GM12878 (cell line): Measurements from ENCODE around the gene VAT1. TPM values are rescaled to one million over a fixed set of nuclear protein-coding genes. Genes with fewer than 3 reads are reported as not detected.

Experiments used
- ATAC-seq: fragments of 200-7000 bp; cut with Tn5 transposase; 3 replicates; pipeline ENCODE4 v1.9.1; 2020; ENCODE audit warnings: mild to moderate bottlenecking, moderate library complexity
- BruUV-seq: library from RNA; stranded (reverse); fragments of 400-500 nt; replicated peaks from 2 replicates; lab custom pipeline; 2021; lab: Mats Ljungman, UMichigan
- CTCF ChIA-PET: fragments of 300-600 bp; sonication (Branson Sonifier 250); formaldehyde crosslinking; extraction: SDS; loops from one replicate; lab custom pipeline; 2021; ENCODE audit warnings: inconsistent platforms; lab: Yijun Ruan, JAX
- POLR2A ChIA-PET: fragments of 350-600 bp; formaldehyde crosslinking; extraction: SDS; loops from one replicate; lab custom pipeline; 2021; ENCODE audit warnings: inconsistent platforms; lab: Charles Lee
- RAD21 ChIA-PET: fragments of 300-600 bp; sonication (Branson Sonifier 250); formaldehyde crosslinking; loops from one replicate; lab custom pipeline; 2023; ENCODE audit warnings: antibody characterized with exemption; ENCODE audit not compliant: unreplicated experiment; lab: Charles Lee
- SMC1A ChIA-PET: fragments of 300-600 bp; sonication (Branson Sonifier 250); formaldehyde crosslinking; loops from one replicate; lab custom pipeline; 2023; ENCODE audit not compliant: unreplicated experiment, uncharacterized antibody; lab: Charles Lee
- DNase-seq: peaks from one replicate; pipeline ENCODE4 v3.0.0-alpha.2; 2011; ENCODE audit warnings: low read depth, low spot score
- FAIRE-seq: peaks from 3 replicates; lab custom pipeline; 2011; peaks lifted over from hg19 to GRCh38; lab: Jason Lieb, UNC
- H2AFZ ChIP-seq: 2 replicates; pipeline ENCODE4 v1.6.0; 2011; ENCODE audit warnings: low read depth, low read length, control low read depth; ENCODE audit not compliant: control insufficient read depth
- H3K27ac ChIP-seq: 2 replicates; pipeline ENCODE4 v1.5.1; 2011; ENCODE audit warnings: control low read depth; ENCODE audit not compliant: control insufficient read depth, insufficient read depth
- H3K27me3 ChIP-seq, 2 experiments: replicated peaks in 1 of 2; 2 replicates each; pipeline versions ENCODE4 v1.6.0 to v1.6.1; 2011; ENCODE audit warnings: low read length in 1 of 2; ENCODE audit not compliant: control insufficient read depth in 2 of 2, insufficient read depth in 2 of 2
- H3K36me3 ChIP-seq, 2 experiments: 2 replicates each; pipeline ENCODE4 v1.5.1; 2011; ENCODE audit warnings: low read length in 1 of 2; ENCODE audit not compliant: control insufficient read depth in 2 of 2, insufficient read depth in 2 of 2
- H3K4me1 ChIP-seq: 2 replicates; pipeline ENCODE4 v1.6.1; 2011; ENCODE audit warnings: mild to moderate bottlenecking, low read length, moderate library complexity, mixed read lengths; ENCODE audit not compliant: control insufficient read depth, insufficient read depth
- H3K4me2 ChIP-seq: 2 replicates; pipeline ENCODE4 v1.6.0; 2011; ENCODE audit warnings: control low read depth; ENCODE audit not compliant: control insufficient read depth, insufficient read depth
- H3K4me3 ChIP-seq: fragments of 200-600 bp; sonication (generic); 2 replicates; pipeline ENCODE4 v1.5.1; 2016
- H3K79me2 ChIP-seq: 2 replicates; pipeline ENCODE4 v1.6.0; 2011; ENCODE audit warnings: low read length; ENCODE audit not compliant: control insufficient read depth, insufficient read depth
- H3K9ac ChIP-seq: 2 replicates; pipeline ENCODE4 v1.8.0; 2011; ENCODE audit warnings: low read length, control low read depth, mixed read lengths; ENCODE audit not compliant: control insufficient read depth, insufficient read depth
- H3K9me3 ChIP-seq: replicated peaks from 3 replicates; pipeline ENCODE4 v1.5.1; 2011; ENCODE audit warnings: mild to moderate bottlenecking, low read length; ENCODE audit not compliant: control insufficient read depth, insufficient read depth
- H4K20me1 ChIP-seq: 2 replicates; pipeline ENCODE4 v1.6.0; 2011; ENCODE audit not compliant: control insufficient read depth, insufficient read depth
- ATF2 ChIP-seq: IDR thresholded peaks from 2 replicates; pipeline ENCODE4 v1.6.1; 2012; ENCODE audit warnings: low read length, inconsistent platforms
- CHD2 ChIP-seq: IDR thresholded peaks from 2 replicates; pipeline ENCODE4 v1.6.1; 2011; ENCODE audit warnings: low read depth, low read length, improper control_type of control experiment, borderline replicate concordance
- CHD4 ChIP-seq: fragments of 200-600 bp; sonication (generic); IDR thresholded peaks from 2 replicates; pipeline ENCODE4 v1.6.1; 2016; ENCODE audit warnings: mild to moderate bottlenecking
- EP300 ChIP-seq, 2 experiments: fragments of 150-350 bp in 1 of 2; IDR thresholded peaks; 2 replicates each; pipeline ENCODE4 v1.6.1; 2011 to 2012; ENCODE audit warnings: low read depth in 2 of 2, low read length in 2 of 2, borderline replicate concordance in 1 of 2, improper control_type of control experiment in 1 of 2, inconsistent platforms in 1 of 2; ENCODE audit not compliant: control insufficient read depth in 1 of 2
- HDAC6 ChIP-seq: fragments of 200-600 bp; sonication (generic); IDR thresholded peaks from one replicate; pipeline ENCODE4 v1.8.0; 2017; ENCODE audit warnings: antibody characterized with exemption; ENCODE audit not compliant: unreplicated experiment
- SPI1 ChIP-seq: IDR thresholded peaks from 2 replicates; pipeline ENCODE4 v1.6.1; 2011; ENCODE audit warnings: low read depth, mild to moderate bottlenecking, low read length, moderate library complexity, borderline replicate concordance; ENCODE audit not compliant: insufficient read depth
- TARDBP ChIP-seq: IDR thresholded peaks from 2 replicates; pipeline ENCODE4 v1.6.1; 2016; ENCODE audit warnings: borderline replicate concordance
- ZBTB40 ChIP-seq: fragments of 450-650 bp; IDR thresholded peaks from 2 replicates; pipeline ENCODE4 v1.6.1; 2016; ENCODE audit warnings: mild to moderate bottlenecking, moderate library complexity, borderline replicate concordance
- ZZZ3 ChIP-seq: IDR thresholded peaks from 2 replicates; pipeline ENCODE4 v1.6.1; 2011; ENCODE audit warnings: low read depth; ENCODE audit not compliant: control insufficient read depth, insufficient read length
- in situ Hi-C: fragments of 300-500 bp; cut with MboI; formaldehyde crosslinking; loops from 9 replicates; pipeline ENCODE4 v1.14.3; 2018; ENCODE audit warnings: mixed read lengths
- intact Hi-C: fragments of 100-400 bp; cut with micrococcal nuclease; formaldehyde crosslinking; loops from one replicate; pipeline ENCODE4 v1.14.2; 2022; ENCODE audit not compliant: unreplicated experiment
- polyA plus RNA-seq, 11 experiments: library from polyadenylated mRNA; depleted of rRNA in 4 of 11; unstranded in 6 of 11; stranded (reverse) in 5 of 11; fragments of >200 nt; fragmentation: Nextera tagmentation in 4 of 11; fragmentation: Illumina TruSeq in 1 of 11; extraction: Ambion mirVana in 4 of 11; extraction: Trizol in 1 of 11; gene quantifications; 1 replicate in 1 of 11; 2 replicates in 10 of 11; pipeline versions ENCODE4 v1.2.1 to v1.2.3, GENCODE V29; 2011 to 2016; ENCODE audit warnings: inconsistent platforms in 2 of 11, missing spikeins in 2 of 11, low read depth in 1 of 11
- total RNA-seq, 4 experiments: library from RNA; depleted of rRNA in 3 of 4; stranded (reverse); fragments of >200 nt in 3 of 4; fragmentation: Illumina TruSeq in 1 of 4; extraction: Trizol in 1 of 4; gene quantifications; 2 replicates each; pipeline versions ENCODE4 v1.2.1 to v1.2.3, GENCODE V29; 2013 to 2021
- TF ChIP-seq, protein P1 (sequence below): IDR thresholded peaks from 2 replicates; pipeline ENCODE4 v1.6.1; 2011; ENCODE audit warnings: mild to moderate bottlenecking, low read depth, low read length, moderate library complexity; ENCODE audit not compliant: insufficient replicate concordance
- TF ChIP-seq, protein P2 (sequence below): fragments of 450-650 bp; IDR thresholded peaks from 2 replicates; pipeline ENCODE4 v1.6.1; 2017; ENCODE audit warnings: borderline replicate concordance
- TF ChIP-seq, protein P3 (sequence below): fragments of 450-650 bp; formaldehyde crosslinking; IDR thresholded peaks from 2 replicates; pipeline ENCODE4 v1.4.0; 2022; ENCODE audit warnings: mild to moderate bottlenecking, moderate library complexity

Gene VAT1
- total and polyA plus RNA-seq, 10 of the 15 experiments (the other 5 are each of a cell fraction or from before 2014, with no cell fraction given) = 5.0 to 19.8 (median 8.2) TPM

DNA sequence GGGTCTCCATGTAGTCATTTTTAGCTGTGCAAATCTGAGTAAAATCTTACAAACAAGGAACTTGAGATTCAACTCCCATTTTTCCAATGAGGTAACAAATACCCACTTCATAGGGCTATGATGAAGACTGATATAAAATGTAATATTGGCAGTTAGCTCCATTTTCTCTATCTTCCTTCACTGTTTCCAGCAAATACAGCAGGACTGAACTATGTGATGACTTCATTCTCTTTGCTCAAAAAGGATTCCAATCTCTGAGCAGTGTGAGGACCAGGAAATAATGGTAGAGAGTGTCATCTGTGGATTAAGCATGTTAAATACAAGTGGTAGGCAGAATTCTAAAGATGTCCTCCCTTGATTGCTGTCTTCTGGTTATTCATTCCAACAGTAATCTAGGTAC, 21.1 kb upstream of the VAT1 start:
- BruUV-seq = no TSS peak
- POLR2A ChIA-PET = no interaction called here
- H3K4me3 ChIP-seq = no peak overlapping the region
- FAIRE-seq (no peak), ATAC-seq (no peak), DNase-seq (no peak)
- H3K79me2 ChIP-seq = no peaks in the 10 kb centered on the region
- H3K27me3 ChIP-seq = no peaks in the 10 kb centered on the region
- no peak overlapping the region for H3K27ac ChIP-seq
- no peaks in the 10 kb centered on the region for H3K4me1 ChIP-seq
- 0 out of 4 replicates have a peak, but pooled peaks cover 0 to 7% of the 10 kb centered on the region in 2 experiments for H3K36me3 ChIP-seq
- SMC1A ChIA-PET = interaction anchor here (0.9 kb wide), 1 partner anchor 17 kb away, joined by 3 read pairs; no protein-coding TSS in a partner anchor
- no peak overlapping the region for H2AFZ ChIP-seq
- no peak overlapping the region for H3K9ac ChIP-seq
- intact Hi-C loops (no loop called here), in situ Hi-C loops (no loop called here)
- no peak overlapping the region for H3K4me2 ChIP-seq
- no peaks in the 10 kb centered on the region for H4K20me1 ChIP-seq
- RAD21 ChIA-PET = no interaction called here
- CTCF ChIA-PET = interaction anchor here (0.6 to 1.2 kb wide), 2 partner anchors 14 to 169 kb away, joined by 3 read pairs; no protein-coding TSS in a partner anchor
- no peaks in the 10 kb centered on the region for H3K9me3 ChIP-seq
- TF ChIP-seq, protein P1, sequence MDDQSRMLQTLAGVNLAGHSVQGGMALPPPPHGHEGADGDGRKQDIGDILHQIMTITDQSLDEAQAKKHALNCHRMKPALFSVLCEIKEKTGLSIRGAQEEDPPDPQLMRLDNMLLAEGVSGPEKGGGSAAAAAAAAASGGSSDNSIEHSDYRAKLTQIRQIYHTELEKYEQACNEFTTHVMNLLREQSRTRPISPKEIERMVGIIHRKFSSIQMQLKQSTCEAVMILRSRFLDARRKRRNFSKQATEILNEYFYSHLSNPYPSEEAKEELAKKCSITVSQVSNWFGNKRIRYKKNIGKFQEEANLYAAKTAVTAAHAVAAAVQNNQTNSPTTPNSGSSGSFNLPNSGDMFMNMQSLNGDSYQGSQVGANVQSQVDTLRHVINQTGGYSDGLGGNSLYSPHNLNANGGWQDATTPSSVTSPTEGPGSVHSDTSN = no peak
- TF ChIP-seq HDAC6 (no peak), ATF2 (no peak), TARDBP (no peak), ZZZ3 (no peak), SPI1 (no peak), ZBTB40 (no peak), EP300 (IDR thresholded peaks at IDR 0.05; ENCODE audit: borderline replicate concordance in 1 of 2, control insufficient read depth in 1 of 2, low read depth in 2 of 2, low read length in 2 of 2) (no peak), CHD2 (no peak), CHD4 (no peak)
- TF ChIP-seq, protein P2, sequence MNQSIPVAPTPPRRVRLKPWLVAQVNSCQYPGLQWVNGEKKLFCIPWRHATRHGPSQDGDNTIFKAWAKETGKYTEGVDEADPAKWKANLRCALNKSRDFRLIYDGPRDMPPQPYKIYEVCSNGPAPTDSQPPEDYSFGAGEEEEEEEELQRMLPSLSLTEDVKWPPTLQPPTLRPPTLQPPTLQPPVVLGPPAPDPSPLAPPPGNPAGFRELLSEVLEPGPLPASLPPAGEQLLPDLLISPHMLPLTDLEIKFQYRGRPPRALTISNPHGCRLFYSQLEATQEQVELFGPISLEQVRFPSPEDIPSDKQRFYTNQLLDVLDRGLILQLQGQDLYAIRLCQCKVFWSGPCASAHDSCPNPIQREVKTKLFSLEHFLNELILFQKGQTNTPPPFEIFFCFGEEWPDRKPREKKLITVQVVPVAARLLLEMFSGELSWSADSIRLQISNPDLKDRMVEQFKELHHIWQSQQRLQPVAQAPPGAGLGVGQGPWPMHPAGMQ = no peak
- TF ChIP-seq, protein P3, sequence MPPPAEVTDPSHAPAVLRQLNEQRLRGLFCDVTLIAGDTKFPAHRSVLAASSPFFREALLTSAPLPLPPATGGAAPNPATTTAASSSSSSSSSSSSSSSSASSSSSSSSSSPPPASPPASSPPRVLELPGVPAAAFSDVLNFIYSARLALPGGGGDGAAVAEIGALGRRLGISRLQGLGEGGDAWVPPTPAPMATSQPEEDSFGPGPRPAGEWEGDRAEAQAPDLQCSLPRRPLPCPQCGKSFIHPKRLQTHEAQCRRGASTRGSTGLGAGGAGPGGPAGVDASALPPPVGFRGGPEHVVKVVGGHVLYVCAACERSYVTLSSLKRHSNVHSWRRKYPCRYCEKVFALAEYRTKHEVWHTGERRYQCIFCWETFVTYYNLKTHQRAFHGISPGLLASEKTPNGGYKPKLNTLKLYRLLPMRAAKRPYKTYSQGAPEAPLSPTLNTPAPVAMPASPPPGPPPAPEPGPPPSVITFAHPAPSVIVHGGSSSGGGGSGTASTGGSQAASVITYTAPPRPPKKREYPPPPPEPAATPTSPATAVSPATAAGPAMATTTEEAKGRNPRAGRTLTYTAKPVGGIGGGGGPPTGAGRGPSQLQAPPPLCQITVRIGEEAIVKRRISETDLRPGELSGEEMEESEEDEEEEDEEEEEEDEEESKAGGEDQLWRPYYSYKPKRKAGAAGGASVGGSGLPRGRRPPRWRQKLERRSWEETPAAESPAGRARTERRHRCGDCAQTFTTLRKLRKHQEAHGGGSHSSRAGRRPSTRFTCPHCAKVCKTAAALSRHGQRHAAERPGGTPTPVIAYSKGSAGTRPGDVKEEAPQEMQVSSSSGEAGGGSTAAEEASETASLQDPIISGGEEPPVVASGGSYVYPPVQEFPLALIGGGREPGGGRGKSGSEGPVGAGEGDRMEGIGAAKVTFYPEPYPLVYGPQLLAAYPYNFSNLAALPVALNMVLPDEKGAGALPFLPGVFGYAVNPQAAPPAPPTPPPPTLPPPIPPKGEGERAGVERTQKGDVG (CRISPR knock-in tag) = no peak
